Astrocyte (in vitro differentiated cells and primary cell): ENCODE measurements around the gene STK39. TPM values are rescaled to one million over a fixed set of nuclear protein-coding genes. Genes with fewer than 3 reads are reported as not detected.

ENCODE experiments used
- DNase-seq: peaks from one replicate; pipeline ENCODE4 v3.0.0-alpha.2; 2010; ENCODE audit warnings: low read depth
- FAIRE-seq: peaks from 2 replicates; lab custom pipeline; 2011; peaks lifted over from hg19 to GRCh38; lab: Jason Lieb, UNC
- H2AFZ ChIP-seq: 2 replicates; pipeline ENCODE4 v1.6.0; 2012; ENCODE audit warnings: low read depth, low read length, inconsistent platforms
- H3K27ac ChIP-seq: 2 replicates; pipeline ENCODE4 v1.5.1; 2011; ENCODE audit warnings: low read depth, low read length, inconsistent platforms
- H3K27me3 ChIP-seq: 2 replicates; pipeline ENCODE4 v1.6.0; 2011; ENCODE audit warnings: low read length, inconsistent platforms; ENCODE audit not compliant: insufficient read depth
- H3K36me3 ChIP-seq: 2 replicates; pipeline ENCODE4 v1.5.1; 2011; ENCODE audit warnings: low read length, inconsistent platforms; ENCODE audit not compliant: insufficient read depth
- H3K4me1 ChIP-seq: 2 replicates; pipeline ENCODE4 v1.5.1; 2011; ENCODE audit warnings: low read length, inconsistent platforms; ENCODE audit not compliant: insufficient read depth
- H3K4me2 ChIP-seq: 2 replicates; pipeline ENCODE4 v1.6.0; 2012; ENCODE audit warnings: low read length, inconsistent platforms
- H3K4me3 ChIP-seq: 2 replicates; pipeline ENCODE4 v1.5.1; 2011; ENCODE audit warnings: low read depth, mild to moderate bottlenecking, low read length, inconsistent platforms; ENCODE audit not compliant: insufficient read depth
- H3K79me2 ChIP-seq: 2 replicates; pipeline ENCODE4 v1.6.0; 2012; ENCODE audit warnings: mild to moderate bottlenecking, low read length, inconsistent platforms; ENCODE audit not compliant: insufficient read depth
- H3K9ac ChIP-seq: 2 replicates; pipeline ENCODE4 v1.6.0; 2012; ENCODE audit warnings: mild to moderate bottlenecking, low read length, inconsistent platforms
- H3K9me3 ChIP-seq: 2 replicates; pipeline ENCODE4 v1.5.1; 2012; ENCODE audit warnings: low read depth, mild to moderate bottlenecking, low read length, inconsistent platforms; ENCODE audit not compliant: insufficient read depth
- H4K20me1 ChIP-seq: 2 replicates; pipeline ENCODE4 v1.6.0; 2012; ENCODE audit warnings: low read length, inconsistent platforms; ENCODE audit not compliant: insufficient read depth
- H3K27ac Mint-ChIP-seq: one replicate; pipeline ENCODE4 v1.8.0; 2021; ENCODE audit warnings: mild to moderate bottlenecking, mixed read lengths; ENCODE audit not compliant: unreplicated experiment
- H3K27me3 Mint-ChIP-seq: one replicate; pipeline ENCODE4 v1.8.0; 2021; ENCODE audit warnings: low read depth, mixed read lengths; ENCODE audit not compliant: unreplicated experiment
- H3K36me3 Mint-ChIP-seq: one replicate; pipeline ENCODE4 v1.8.0; 2021; ENCODE audit warnings: low read depth, mixed read lengths; ENCODE audit not compliant: unreplicated experiment
- H3K4me1 Mint-ChIP-seq: one replicate; pipeline ENCODE4 v1.8.0; 2021; ENCODE audit warnings: low read depth, mixed read lengths; ENCODE audit not compliant: unreplicated experiment
- H3K4me3 Mint-ChIP-seq: one replicate; pipeline ENCODE4 v1.8.0; 2021; ENCODE audit warnings: mild to moderate bottlenecking, moderate library complexity, mixed read lengths; ENCODE audit not compliant: unreplicated experiment
- H3K9me3 Mint-ChIP-seq: one replicate; pipeline ENCODE4 v1.8.0; 2021; ENCODE audit warnings: mild to moderate bottlenecking, mixed read lengths; ENCODE audit not compliant: unreplicated experiment
- EZH2 ChIP-seq: IDR thresholded peaks from 2 replicates; pipeline ENCODE4 v1.6.1; 2012; ENCODE audit warnings: mild to moderate bottlenecking, low read length, inconsistent platforms; ENCODE audit not compliant: insufficient read depth
- total RNA-seq: library from RNA; stranded (reverse); gene quantifications from 2 replicates; pipeline ENCODE4 v1.2.1, GENCODE V29; 2021
- TF ChIP-seq, protein P1 (sequence below): IDR thresholded peaks from 2 replicates; pipeline ENCODE4 v1.5.1; 2011; ENCODE audit warnings: low read depth, mild to moderate bottlenecking, inconsistent platforms, low read length, moderate library complexity; ENCODE audit not compliant: insufficient read depth

Gene STK39
- total RNA-seq, 1 donor from 2014 or later, result 23.4 TPM

DNA sequence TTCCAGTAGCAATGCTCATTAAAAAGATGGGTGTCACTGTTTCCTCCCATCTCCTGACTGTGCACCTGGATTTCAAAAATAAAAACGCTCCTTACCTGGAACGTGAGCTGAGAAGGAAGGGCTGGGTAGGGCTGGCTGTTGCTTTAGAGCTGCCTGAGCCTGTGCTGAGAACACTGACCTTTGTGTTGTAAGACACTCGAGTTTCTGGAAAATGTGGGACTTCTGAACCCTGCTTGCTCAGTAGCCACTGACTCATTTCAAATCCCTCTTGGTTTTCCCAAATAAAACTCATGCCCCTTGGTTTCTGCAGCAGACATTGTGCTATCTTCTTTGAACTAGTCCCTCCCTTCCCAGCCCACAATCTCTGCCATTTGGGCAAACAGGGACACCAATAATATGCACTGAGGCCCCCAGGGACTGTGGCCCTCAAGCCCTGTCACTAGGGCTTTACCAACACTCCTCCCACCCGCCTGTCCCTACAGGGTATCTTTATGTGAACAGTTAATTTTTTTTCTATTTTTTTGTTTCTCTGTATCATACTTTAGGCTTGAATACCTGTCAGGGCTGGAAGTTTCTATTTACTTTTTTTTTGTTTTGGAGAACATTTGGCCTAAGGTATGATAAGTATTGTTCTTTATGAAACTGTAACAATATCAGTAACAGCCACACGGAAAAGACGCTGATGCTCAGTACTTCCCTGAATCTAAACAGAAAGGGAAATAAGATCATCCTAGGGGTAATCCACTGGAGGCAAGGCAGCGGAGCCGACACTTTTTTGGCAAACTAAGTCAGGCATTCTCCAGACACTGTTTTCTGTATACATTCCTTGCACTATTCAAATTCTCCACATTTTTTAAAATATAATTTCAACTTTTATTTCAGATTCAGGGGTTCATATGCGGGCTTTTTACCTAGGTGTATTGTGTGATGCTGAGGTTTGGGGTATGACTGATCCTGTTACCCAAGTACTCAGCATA, 280.2 kb downstream of the STK39 start:
- no peak overlapping the region for H3K9ac ChIP-seq
- no peaks in the 10 kb centered on the region for H3K79me2 ChIP-seq
- Mint-ChIP-seq H3K4me1 (no peaks in the 10 kb centered on the region), H3K4me3 (no peak overlapping the region), H3K9me3 (peaks cover 15% of the 10 kb centered on the region), H3K36me3 (peaks cover 12% of the 10 kb centered on the region), H3K27me3 (no peaks in the 10 kb centered on the region), H3K27ac (no peak overlapping the region)
- no peaks in the 10 kb centered on the region for H3K27me3 ChIP-seq
- H3K4me2 ChIP-seq, result no peak overlapping the region
- H2AFZ ChIP-seq, result no peak overlapping the region
- H3K27ac ChIP-seq, result no peak overlapping the region
- no peak for FAIRE-seq
- H3K36me3 ChIP-seq, result no peaks in the 10 kb centered on the region
- peaks cover 6% of the 10 kb centered on the region for H3K9me3 ChIP-seq
- H4K20me1 ChIP-seq, result no peaks in the 10 kb centered on the region
- no peak for TF ChIP-seq EZH2
- TF ChIP-seq, protein P1, sequence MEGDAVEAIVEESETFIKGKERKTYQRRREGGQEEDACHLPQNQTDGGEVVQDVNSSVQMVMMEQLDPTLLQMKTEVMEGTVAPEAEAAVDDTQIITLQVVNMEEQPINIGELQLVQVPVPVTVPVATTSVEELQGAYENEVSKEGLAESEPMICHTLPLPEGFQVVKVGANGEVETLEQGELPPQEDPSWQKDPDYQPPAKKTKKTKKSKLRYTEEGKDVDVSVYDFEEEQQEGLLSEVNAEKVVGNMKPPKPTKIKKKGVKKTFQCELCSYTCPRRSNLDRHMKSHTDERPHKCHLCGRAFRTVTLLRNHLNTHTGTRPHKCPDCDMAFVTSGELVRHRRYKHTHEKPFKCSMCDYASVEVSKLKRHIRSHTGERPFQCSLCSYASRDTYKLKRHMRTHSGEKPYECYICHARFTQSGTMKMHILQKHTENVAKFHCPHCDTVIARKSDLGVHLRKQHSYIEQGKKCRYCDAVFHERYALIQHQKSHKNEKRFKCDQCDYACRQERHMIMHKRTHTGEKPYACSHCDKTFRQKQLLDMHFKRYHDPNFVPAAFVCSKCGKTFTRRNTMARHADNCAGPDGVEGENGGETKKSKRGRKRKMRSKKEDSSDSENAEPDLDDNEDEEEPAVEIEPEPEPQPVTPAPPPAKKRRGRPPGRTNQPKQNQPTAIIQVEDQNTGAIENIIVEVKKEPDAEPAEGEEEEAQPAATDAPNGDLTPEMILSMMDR, result no peak
- no peak overlapping the region for H3K4me3 ChIP-seq
- H3K4me1 ChIP-seq, result no peaks in the 10 kb centered on the region
- no peak for DNase-seq

DNA sequence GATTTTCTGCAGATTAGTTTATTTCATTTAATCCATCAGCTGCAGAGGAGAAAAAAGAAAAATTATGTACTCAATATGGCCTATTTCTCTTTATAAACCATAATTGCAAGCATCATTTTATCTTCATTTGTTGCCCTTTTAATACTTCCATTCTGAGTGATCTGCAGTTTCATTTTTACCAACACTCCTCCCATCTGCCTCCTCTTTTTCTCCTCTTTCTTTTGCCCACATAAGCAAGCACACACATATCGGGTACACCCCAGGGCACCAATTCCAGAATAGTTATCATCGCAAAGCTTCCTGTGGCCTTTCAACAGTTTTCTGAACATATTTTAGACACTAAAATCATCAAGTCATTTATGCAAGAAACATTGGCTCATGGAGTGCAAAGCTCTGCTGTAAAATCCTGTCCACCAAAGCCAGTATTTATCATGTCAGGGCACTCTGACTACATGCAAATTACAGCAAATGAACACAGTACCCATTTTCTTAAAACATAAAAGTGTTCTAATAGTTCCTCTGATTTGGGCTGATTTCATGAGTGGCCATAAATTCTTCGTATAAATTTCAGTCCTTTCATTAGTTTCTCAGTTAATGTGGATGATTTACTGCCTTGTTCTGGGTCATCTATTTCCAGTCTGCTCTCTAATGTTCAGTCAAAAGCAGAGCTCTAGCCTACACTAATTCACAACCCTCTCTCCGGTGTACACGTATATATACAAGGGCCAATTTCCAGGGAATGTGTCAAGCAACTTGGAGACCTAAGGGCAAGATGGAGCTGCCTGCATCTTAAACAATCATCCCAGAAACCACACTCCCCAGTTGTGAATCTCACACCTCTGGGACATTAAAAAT, 281.3 kb downstream of the STK39 start:
- Histone ChIP-seq H3K27ac (no peak overlapping the region), H3K4me2 (no peak overlapping the region)

More for the DNA sequence above, 281.3 kb downstream of the STK39 start:
- H3K27me3 ChIP-seq, result no peaks in the 10 kb centered on the region
- H3K27me3 Mint-ChIP-seq, result no peaks in the 10 kb centered on the region
- no peak for DNase-seq
- peaks cover 3% of the 10 kb centered on the region for H3K36me3 Mint-ChIP-seq
- FAIRE-seq, result no peak
- H3K4me1 Mint-ChIP-seq, result no peaks in the 10 kb centered on the region
- H3K4me3 ChIP-seq, result no peak overlapping the region
- H3K9ac ChIP-seq, result no peak overlapping the region
- H3K9me3 Mint-ChIP-seq, result peaks cover 9% of the 10 kb centered on the region
- peaks cover 2% of the 10 kb centered on the region for H3K9me3 ChIP-seq
- no peaks in the 10 kb centered on the region for H3K4me1 ChIP-seq
- H3K4me3 Mint-ChIP-seq, result no peak overlapping the region
- H3K79me2 ChIP-seq, result no peaks in the 10 kb centered on the region
- H3K36me3 ChIP-seq, result no peaks in the 10 kb centered on the region
- TF ChIP-seq EZH2, result no peak
- TF ChIP-seq, protein P1, result no peak
- H3K27ac Mint-ChIP-seq, result no peak overlapping the region
- no peak overlapping the region for H2AFZ ChIP-seq
- H4K20me1 ChIP-seq, result no peaks in the 10 kb centered on the region
